Transverse colon (tissue), 4 donors: ENCODE results near the gene HNRNPF. TPM values are rescaled to one million over a fixed set of nuclear protein-coding genes. Genes with fewer than 3 reads are reported as not detected.
"Not testable (repeated sequence)": the region's sequence is repeated elsewhere in the genome, so short reads cannot be mapped to it uniquely, and the experiment has no call there.

Experiments
- DNase-seq: peaks from one replicate; pipeline ENCODE4 v3.0.0-alpha.2; 2019
- H3K27ac ChIP-seq, 4 donors: fragments of 200-600 bp; sonication (generic); 2 replicates each; pipeline ENCODE4 v1.5.1; 2016 to 2018; ENCODE audit warnings: inconsistent platforms in 4 of 4
- H3K27me3 ChIP-seq: fragments of 200-600 bp; sonication (generic); 2 replicates; pipeline ENCODE4 v1.5.1; 2017; ENCODE audit warnings: inconsistent platforms
- H3K36me3 ChIP-seq, 4 donors: fragments of 200-600 bp; sonication (generic); 2 replicates each; pipeline ENCODE4 v1.5.1; 2017 to 2019; ENCODE audit warnings: inconsistent platforms in 4 of 4
- H3K4me1 ChIP-seq, 4 donors: fragments of 200-600 bp; sonication (generic); 2 replicates each; pipeline ENCODE4 v1.5.1; 2017 to 2020; ENCODE audit warnings: inconsistent platforms in 4 of 4
- H3K4me3 ChIP-seq, 4 donors: fragments of 200-600 bp; sonication (generic); 1 replicate in 1 of 4; 2 replicates in 3 of 4; pipeline versions ENCODE4 v1.5.1 to v1.6.1; 2017 to 2019; ENCODE audit warnings: inconsistent platforms in 4 of 4
- H3K9me3 ChIP-seq, 2 donors: fragments of 200-600 bp; sonication (generic); 2 replicates each; pipeline ENCODE4 v1.5.1; 2017 to 2019; ENCODE audit warnings: inconsistent platforms in 2 of 2
- EP300 ChIP-seq: sonication (generic); formaldehyde crosslinking; IDR thresholded peaks from one replicate; pipeline ENCODE4 v1.6.1; 2017; ENCODE audit warnings: antibody characterized with exemption, low read depth
- POLR2A ChIP-seq: fragments of 450-650 bp; IDR thresholded peaks from one replicate; pipeline ENCODE4 v1.6.1; 2016; ENCODE audit warnings: antibody characterized with exemption, mild to moderate bottlenecking, moderate library complexity
- POLR2AphosphoS5 ChIP-seq, 3 donors: sonication (generic); formaldehyde crosslinking; IDR thresholded peaks; one replicate each; pipeline ENCODE4 v1.6.1; 2016; ENCODE audit warnings: antibody characterized with exemption in 3 of 3
- WGBS, 2 donors: methylation state at CpG; one replicate each; pipeline ENCODE4 v1.1.5; 2018; ENCODE audit warnings: low coverage in 1 of 2; 5-methylcytosine and 5-hydroxymethylcytosine counted together
- in situ Hi-C, 4 donors: fragments of 200-750 bp; cut with MboI; loops; one replicate each; pipeline versions ENCODE4 v1.15.0 to v1.15.1; 2017; ENCODE audit warnings: low sequenced_read_pairs in 3 of 4, low pct_ligation_motif_present in 1 of 4, low pct_unique_long_range_greater_than_20kb in 1 of 4
- intact Hi-C: fragments of 100-400 bp; cut with DNase I; formaldehyde crosslinking; loops from one replicate; pipeline ENCODE4 v1.15.1; 2023; ENCODE audit warnings: low total_unique reads
- total RNA-seq, 4 donors: library from RNA; depleted of rRNA; stranded (reverse); fragments of >200 nt; gene quantifications; one replicate each; pipeline ENCODE4 v1.1.0, GENCODE V29; 2016
- TF ChIP-seq, protein P1 (sequence below), 5 experiments: fragments of 200-600 bp in 3 of 5; fragments of 450-650 bp in 2 of 5; sonication (generic) in 3 of 5; IDR thresholded peaks; 1 replicate in 2 of 5; 2 replicates in 3 of 5; pipeline ENCODE4 v1.5.1; 2016 to 2017; ENCODE audit warnings: antibody characterized with exemption in 5 of 5, inconsistent platforms in 3 of 5, mild to moderate bottlenecking in 2 of 5, moderate library complexity in 1 of 5

Gene HNRNPF, protein sequence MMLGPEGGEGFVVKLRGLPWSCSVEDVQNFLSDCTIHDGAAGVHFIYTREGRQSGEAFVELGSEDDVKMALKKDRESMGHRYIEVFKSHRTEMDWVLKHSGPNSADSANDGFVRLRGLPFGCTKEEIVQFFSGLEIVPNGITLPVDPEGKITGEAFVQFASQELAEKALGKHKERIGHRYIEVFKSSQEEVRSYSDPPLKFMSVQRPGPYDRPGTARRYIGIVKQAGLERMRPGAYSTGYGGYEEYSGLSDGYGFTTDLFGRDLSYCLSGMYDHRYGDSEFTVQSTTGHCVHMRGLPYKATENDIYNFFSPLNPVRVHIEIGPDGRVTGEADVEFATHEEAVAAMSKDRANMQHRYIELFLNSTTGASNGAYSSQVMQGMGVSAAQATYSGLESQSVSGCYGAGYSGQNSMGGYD
- 100 to 1,000 TPM; 127 to 171 (median 155) TPM for total RNA-seq

DNA sequence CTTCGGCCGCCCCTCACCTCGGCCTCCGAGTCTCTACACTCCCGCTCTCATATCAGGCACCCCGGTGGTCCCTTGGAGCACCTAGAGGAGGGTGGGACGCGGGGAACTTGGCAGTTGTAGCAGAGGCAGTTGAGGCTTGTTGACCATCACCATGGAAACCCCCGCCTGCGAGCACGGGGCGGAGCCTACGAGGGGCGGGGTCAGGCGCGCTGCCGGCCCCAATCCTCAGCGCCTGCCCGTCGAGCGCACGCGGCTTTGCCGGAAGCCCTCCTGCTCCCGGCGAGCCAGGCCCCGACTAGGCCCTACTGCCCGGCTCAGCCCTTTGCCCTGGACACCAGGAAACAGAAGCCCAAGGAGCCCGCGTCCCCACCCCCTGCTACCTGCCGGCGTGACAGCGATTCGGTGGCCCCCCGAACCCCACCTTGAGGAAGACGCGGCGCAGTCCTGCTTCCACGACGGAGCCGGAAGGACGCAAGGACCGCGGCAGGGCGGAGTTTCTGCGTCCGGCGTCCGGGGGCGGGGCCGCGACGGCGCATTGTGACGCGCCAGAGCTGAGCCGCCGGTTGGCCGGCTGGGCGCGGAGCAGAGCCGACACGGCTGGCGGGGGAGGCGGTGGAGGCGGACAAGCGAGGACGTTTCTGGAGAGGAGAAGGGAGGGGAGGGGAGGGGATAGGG is at the start of gene HNRNPF:
HNRNPF (minus strand) TSS at position 477 of the 675 bp plus-strand sequence. CDS start 21,302 bp downstream, outside the sequence.
- WGBS, 2 donors: 1% methylated on average over 14 of the region's 68 CpGs; no CpG with 5 or more reads in 1 of the 2 donors
- no peaks in the 10 kb centered on the region for H3K36me3 ChIP-seq
- H3K27me3 ChIP-seq: no peaks in the 10 kb centered on the region
- intact Hi-C loops: no loop called here
- H3K9me3 ChIP-seq: no peaks in the 10 kb centered on the region
- H3K27ac ChIP-seq: peak within 1 kb of the TSS; percentile 100
- H3K4me1 ChIP-seq: peaks cover 12 to 36% (median 32%) of the 10 kb centered on the region in 4 donors
- peak within 1 kb of the TSS; percentile 80 to 91 (median 84) for H3K4me3 ChIP-seq
- DNase-seq: peak; percentile 96
- TF ChIP-seq, protein P1, sequence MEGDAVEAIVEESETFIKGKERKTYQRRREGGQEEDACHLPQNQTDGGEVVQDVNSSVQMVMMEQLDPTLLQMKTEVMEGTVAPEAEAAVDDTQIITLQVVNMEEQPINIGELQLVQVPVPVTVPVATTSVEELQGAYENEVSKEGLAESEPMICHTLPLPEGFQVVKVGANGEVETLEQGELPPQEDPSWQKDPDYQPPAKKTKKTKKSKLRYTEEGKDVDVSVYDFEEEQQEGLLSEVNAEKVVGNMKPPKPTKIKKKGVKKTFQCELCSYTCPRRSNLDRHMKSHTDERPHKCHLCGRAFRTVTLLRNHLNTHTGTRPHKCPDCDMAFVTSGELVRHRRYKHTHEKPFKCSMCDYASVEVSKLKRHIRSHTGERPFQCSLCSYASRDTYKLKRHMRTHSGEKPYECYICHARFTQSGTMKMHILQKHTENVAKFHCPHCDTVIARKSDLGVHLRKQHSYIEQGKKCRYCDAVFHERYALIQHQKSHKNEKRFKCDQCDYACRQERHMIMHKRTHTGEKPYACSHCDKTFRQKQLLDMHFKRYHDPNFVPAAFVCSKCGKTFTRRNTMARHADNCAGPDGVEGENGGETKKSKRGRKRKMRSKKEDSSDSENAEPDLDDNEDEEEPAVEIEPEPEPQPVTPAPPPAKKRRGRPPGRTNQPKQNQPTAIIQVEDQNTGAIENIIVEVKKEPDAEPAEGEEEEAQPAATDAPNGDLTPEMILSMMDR (IDR thresholded peaks at IDR 0.05): no peak
- TF ChIP-seq POLR2AphosphoS5 (IDR thresholded peaks at IDR 0.05) (peak; percentile 97 to 99 (median 98)), POLR2A (peak; percentile 97)
- in situ Hi-C loops: no loop called here

GRCh38 chr10:43458227-43458626 is 49.2 kb upstream of the HNRNPF start:
- H3K27ac ChIP-seq: no peak overlapping the region
- peaks cover 11 to 33% (median 18%) of the 10 kb centered on the region in 4 donors for H3K4me1 ChIP-seq
- H3K27me3 ChIP-seq: no peaks in the 10 kb centered on the region
- no peak for DNase-seq
- 40 to 88% methylated on average over 1 to 3 of the region's 3 CpGs for WGBS, 2 donors
- no peaks in the 10 kb centered on the region for H3K36me3 ChIP-seq
- in situ Hi-C loops: no loop called here
- H3K9me3 ChIP-seq: no peaks in the 10 kb centered on the region
- no peak overlapping the region for H3K4me3 ChIP-seq
- TF ChIP-seq POLR2A (no peak), POLR2AphosphoS5 (IDR thresholded peaks at IDR 0.05) (no peak), EP300 (no peak)
- TF ChIP-seq, protein P1 (IDR thresholded peaks at IDR 0.05): no peak
- intact Hi-C loops: no loop called here

DNA sequence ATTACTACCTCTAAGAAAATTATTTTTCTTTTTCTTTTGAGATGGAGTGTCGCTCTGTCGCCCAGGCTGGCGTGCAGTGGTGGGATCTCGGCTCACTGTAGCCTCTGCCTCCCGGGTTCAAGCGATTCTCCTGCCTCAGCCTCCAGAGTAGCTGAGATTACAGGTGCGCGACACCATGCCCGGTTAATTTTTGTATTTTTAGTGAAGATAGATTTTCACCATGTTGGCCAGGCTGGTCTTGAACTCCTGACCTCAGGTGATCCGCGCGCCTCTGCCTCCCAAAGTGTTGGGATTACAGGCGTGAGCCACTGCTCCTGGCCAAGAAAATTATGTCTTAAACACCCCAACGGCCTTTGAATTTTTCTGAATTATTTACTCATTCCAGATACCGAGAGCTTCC is 47.6 kb upstream of the HNRNPF start:
- 97 to 99% methylated on average over 9 to 15 of the region's 15 CpGs for WGBS, 2 donors
- peak overlapping the region; percentile 88 to 95 (median 94) for H3K27ac ChIP-seq
- peaks cover 11 to 28% (median 14%) of the 10 kb centered on the region in 4 donors for H3K4me1 ChIP-seq
- DNase-seq, H3K9me3 ChIP-seq, H3K36me3 ChIP-seq, in situ Hi-C loops, H3K27me3 ChIP-seq, intact Hi-C loops: not testable (repeated sequence)
- H3K4me3 ChIP-seq: peak overlapping the region in 1 of 4 donors; percentile 68

DNA sequence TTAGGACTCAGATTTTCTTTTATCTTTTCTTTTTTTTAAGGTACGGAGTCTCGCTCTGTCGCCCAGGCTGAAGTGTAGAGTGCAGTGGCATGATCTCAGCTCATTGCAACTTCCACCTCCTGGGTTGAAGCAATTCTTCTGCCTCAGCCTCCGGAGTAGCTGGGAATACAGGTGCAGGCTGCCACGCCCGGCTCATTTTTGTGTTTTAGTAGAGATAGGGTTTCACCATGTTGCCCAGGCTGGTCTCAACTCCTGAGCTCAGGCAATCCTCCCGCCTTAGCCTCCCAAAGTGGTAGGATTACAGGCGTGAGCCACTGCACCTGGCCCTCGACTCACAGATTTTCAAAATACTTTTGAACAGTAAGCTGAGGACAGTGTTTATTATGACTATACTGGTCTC is 45.0 kb upstream of the HNRNPF start:
- H3K27me3 ChIP-seq, H3K9me3 ChIP-seq, H3K36me3 ChIP-seq, H3K4me3 ChIP-seq, intact Hi-C loops, DNase-seq: not testable (repeated sequence)
- H3K4me1 ChIP-seq: peaks cover 11 to 30% (median 14%) of the 10 kb centered on the region in 4 donors
- in situ Hi-C loops: loop anchor here in 1 of 4 donors (5.0 kb wide), 1 partner anchor 57 kb away; no protein-coding TSS in a partner anchor
- 75 to 88% methylated on average over 5 to 9 of the region's 9 CpGs for WGBS, 2 donors
- peak overlapping the region; percentile 88 to 95 (median 94) for H3K27ac ChIP-seq

DNA sequence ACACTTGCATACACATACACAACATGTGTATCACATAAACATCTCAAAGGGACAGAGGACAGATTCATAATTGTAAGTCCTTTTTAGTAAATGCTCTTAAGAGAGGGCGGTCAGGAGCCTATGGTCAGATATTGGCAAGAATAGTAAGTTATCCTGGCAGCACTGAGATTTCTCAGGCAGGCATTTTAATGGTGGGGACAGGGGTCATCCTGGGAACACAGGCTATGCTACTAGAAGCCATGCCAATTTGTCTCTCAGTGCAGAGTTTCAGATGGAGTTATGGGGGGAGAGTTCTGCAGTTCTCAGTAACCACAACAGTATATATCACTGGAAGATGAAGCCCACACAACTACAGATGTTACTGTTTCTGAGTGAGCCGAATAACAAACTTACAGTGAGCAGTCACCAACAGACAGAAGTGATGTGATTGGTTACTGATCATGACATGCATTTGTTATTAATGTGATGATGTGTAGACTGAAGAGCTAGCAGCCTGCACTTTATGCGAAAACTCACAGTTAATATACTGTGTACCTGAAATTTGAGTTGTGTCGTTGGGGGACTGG is 44.4 kb upstream of the HNRNPF start:
- 63 to 68% methylated on average over 3 to 4 of the region's 4 CpGs for WGBS, 2 donors
- no peak for TF ChIP-seq EP300
- no peak for TF ChIP-seq POLR2AphosphoS5 (IDR thresholded peaks at IDR 0.05)
- TF ChIP-seq, protein P1 (IDR thresholded peaks at IDR 0.05): no peak
- TF ChIP-seq POLR2A: no peak
- H3K27me3 ChIP-seq: no peaks in the 10 kb centered on the region
- H3K4me1 ChIP-seq: peaks cover 11 to 30% (median 14%) of the 10 kb centered on the region in 4 donors
- H3K9me3 ChIP-seq: no peaks in the 10 kb centered on the region
- no peaks in the 10 kb centered on the region for H3K36me3 ChIP-seq
- no peak for DNase-seq
- no peak overlapping the region for H3K4me3 ChIP-seq
- peak overlapping the region in 2 of 4 donors; percentile 57 to 95 for H3K27ac ChIP-seq
- intact Hi-C loops (no loop called here), in situ Hi-C loops (loop anchor here in 1 of 4 donors (5.0 kb wide), 1 partner anchor 56 kb away; no protein-coding TSS in a partner anchor)
